Tibial artery (tissue), 4 donors: Measurements from ENCODE around the gene EPHA10.

Experiments
- DNase-seq, 2 donors: peaks; one replicate each; pipeline ENCODE4 v3.0.0-alpha.2; 2019
- H3K27ac ChIP-seq, 2 donors: fragments of 200-600 bp; sonication (generic) in 1 of 2; 1 replicate in 1 of 2; 2 replicates in 1 of 2; pipeline ENCODE4 v1.5.1; 2018 to 2019; ENCODE audit warnings: mild to moderate bottlenecking in 1 of 2
- H3K27me3 ChIP-seq, 2 donors: fragments of 200-600 bp; sonication (generic) in 1 of 2; one replicate each; pipeline versions ENCODE4 v1.5.1 to v1.6.0; 2016 to 2019
- H3K36me3 ChIP-seq, 3 donors: fragments of 200-600 bp; sonication (generic) in 2 of 3; one replicate each; pipeline ENCODE4 v1.5.1; 2016 to 2019; ENCODE audit warnings: mild to moderate bottlenecking in 2 of 3
- H3K4me1 ChIP-seq, 4 donors: fragments of 200-600 bp; sonication (generic) in 2 of 4; 1 replicate in 3 of 4; 2 replicates in 1 of 4; pipeline ENCODE4 v1.5.1; 2016 to 2019
- H3K4me3 ChIP-seq, 2 donors: fragments of 200-600 bp; sonication (generic) in 1 of 2; 1 replicate in 1 of 2; 2 replicates in 1 of 2; pipeline ENCODE4 v1.5.1; 2018 to 2019; ENCODE audit warnings: mild to moderate bottlenecking in 2 of 2
- H3K9me3 ChIP-seq, 3 donors: fragments of 200-600 bp; sonication (generic) in 1 of 3; one replicate each; pipeline ENCODE4 v1.5.1; 2016 to 2019
- CTCF ChIP-seq, 2 experiments: fragments of 200-600 bp in 1 of 2; fragments of 450-650 bp in 1 of 2; IDR thresholded peaks; one replicate each; pipeline ENCODE4 v1.5.1; 2017 to 2019; ENCODE audit warnings: antibody characterized with exemption in 2 of 2, mild to moderate bottlenecking in 1 of 2, moderate library complexity in 1 of 2
- intact Hi-C: fragments of 100-400 bp; cut with DNase I; formaldehyde crosslinking; loops from one replicate; pipeline ENCODE4 v1.15.0; 2023; ENCODE audit warnings: low total_unique reads

Gene EPHA10

GRCh38 chr1:37722181-37723071, 42.5 kb downstream of the EPHA10 start:
- no peaks in the 10 kb centered on the region for H3K9me3 ChIP-seq
- peaks cover 0 to 65% of the 10 kb centered on the region in 2 donors for H3K27me3 ChIP-seq
- intact Hi-C loops: no loop called here
- DNase-seq: no peak
- no peak overlapping the region for H3K27ac ChIP-seq
- H3K36me3 ChIP-seq: no peaks in the 10 kb centered on the region
- TF ChIP-seq CTCF (IDR thresholded peaks at IDR 0.05): no peak
- no peak overlapping the region for H3K4me3 ChIP-seq
- no peaks in the 10 kb centered on the region for H3K4me1 ChIP-seq

GRCh38 chr1:37721565-37721964, 43.4 kb downstream of the EPHA10 start:
- Histone ChIP-seq H3K36me3 (no peaks in the 10 kb centered on the region), H3K9me3 (no peaks in the 10 kb centered on the region), H3K4me3 (no peak overlapping the region), H3K4me1 (no peaks in the 10 kb centered on the region), H3K27ac (no peak overlapping the region), H3K27me3 (peaks cover 0 to 64% of the 10 kb centered on the region in 2 donors)
- no peak for TF ChIP-seq CTCF (IDR thresholded peaks at IDR 0.05)
- intact Hi-C loops: no loop called here
- DNase-seq: no peak

GRCh38 chr1:37720231-37721130, 44.4 kb downstream of the EPHA10 start:
- no peak for DNase-seq
- H3K27ac ChIP-seq: no peak overlapping the region
- no peak overlapping the region for H3K4me3 ChIP-seq
- TF ChIP-seq CTCF (IDR thresholded peaks at IDR 0.05): no peak
- no peaks in the 10 kb centered on the region for H3K9me3 ChIP-seq
- H3K4me1 ChIP-seq: no peaks in the 10 kb centered on the region
- H3K36me3 ChIP-seq: no peaks in the 10 kb centered on the region
- H3K27me3 ChIP-seq: peaks cover 0 to 60% of the 10 kb centered on the region in 2 donors
- intact Hi-C loops: no loop called here

GRCh38 chr1:37719572-37720195, 45.2 kb downstream of the EPHA10 start:
- no peak overlapping the region for H3K4me3 ChIP-seq
- no peak for DNase-seq
- TF ChIP-seq CTCF (IDR thresholded peaks at IDR 0.05): no peak
- H3K27ac ChIP-seq: no peak overlapping the region
- intact Hi-C loops: no loop called here
- H3K27me3 ChIP-seq: peaks cover 0 to 59% of the 10 kb centered on the region in 2 donors
- no peaks in the 10 kb centered on the region for H3K4me1 ChIP-seq
- H3K36me3 ChIP-seq: no peaks in the 10 kb centered on the region
- no peaks in the 10 kb centered on the region for H3K9me3 ChIP-seq

- no peak overlapping the region for H3K27ac ChIP-seq
- intact Hi-C loops: no loop called here
- no peak for TF ChIP-seq CTCF (IDR thresholded peaks at IDR 0.05)
- H3K4me3 ChIP-seq: no peak overlapping the region
- peaks cover 0 to 56% of the 10 kb centered on the region in 2 donors for H3K27me3 ChIP-seq
- no peaks in the 10 kb centered on the region for H3K4me1 ChIP-seq
- no peaks in the 10 kb centered on the region for H3K36me3 ChIP-seq
- H3K9me3 ChIP-seq: no peaks in the 10 kb centered on the region
- peak in 1 of 2 donors; percentile 38 for DNase-seq
Measured at GRCh38 chr1:37718901-37719571, 45.9 kb downstream of the EPHA10 start.
